SIG-M5 (cell line): Measurements from ENCODE around the gene SPON1.
"Not testable (repeated sequence)": the region's sequence is repeated elsewhere in the genome, so short reads cannot be mapped to it uniquely, and the experiment has no call there.

Experiments used
- DNase-seq: peaks from one replicate; lab custom pipeline; 2025; lab: John Stamatoyannopoulos, UW

SPON1 gene

GRCh38 chr11:14089690-14090462 is 127.4 kb downstream of the SPON1 start:
- DNase-seq, result no peak

- DNase-seq, result not testable (repeated sequence)
These were observed 128.1 kb downstream of the SPON1 start for GRCh38 chr11:14090631-14091030.

DNA sequence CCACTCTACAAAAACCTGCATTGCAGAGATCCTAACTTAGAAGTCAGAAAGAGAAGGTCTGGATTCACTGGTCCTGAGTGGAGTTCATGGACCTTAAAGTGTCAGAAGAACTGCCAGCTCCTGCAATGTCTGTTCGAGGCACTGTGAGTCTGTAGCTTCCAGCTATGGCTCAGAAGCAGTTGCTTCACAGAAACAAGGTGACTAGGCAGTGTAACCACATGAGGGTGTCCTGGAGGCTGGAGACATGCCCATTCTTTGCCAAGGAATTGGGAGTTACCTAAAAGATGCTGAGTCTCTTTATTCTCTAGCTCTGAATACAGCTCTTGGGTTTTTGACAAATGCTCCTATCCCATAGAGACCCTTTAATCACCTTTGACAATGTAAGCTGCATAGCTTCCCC is 130.5 kb downstream of the SPON1 start:
- no peak for DNase-seq

- no peak for DNase-seq
These were observed 132.0 kb downstream of the SPON1 start for GRCh38 chr11:14094481-14095037.

DNA sequence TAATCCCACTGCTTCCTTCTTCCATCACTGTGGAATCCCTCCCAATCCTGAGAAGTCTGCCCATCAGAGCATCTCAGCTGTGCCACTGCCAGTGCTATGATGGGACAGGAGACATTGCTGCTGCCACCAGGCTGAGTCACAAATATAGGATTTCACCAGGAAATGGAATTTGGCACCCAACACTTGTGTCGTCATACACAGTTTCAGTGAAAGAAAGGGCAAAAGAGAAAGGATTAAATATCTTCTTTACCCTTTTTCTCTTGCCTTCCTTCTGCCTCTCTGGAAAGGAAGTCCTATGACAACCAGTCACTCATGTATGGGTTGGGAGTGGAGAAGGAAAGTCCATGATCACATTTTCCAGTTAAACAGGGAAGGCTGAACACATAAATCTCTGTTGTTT is 133.4 kb downstream of the SPON1 start:
- DNase-seq, result no peak

GRCh38 chr11:14096606-14097005 is 134.1 kb downstream of the SPON1 start:
- DNase-seq, result no peak

DNA sequence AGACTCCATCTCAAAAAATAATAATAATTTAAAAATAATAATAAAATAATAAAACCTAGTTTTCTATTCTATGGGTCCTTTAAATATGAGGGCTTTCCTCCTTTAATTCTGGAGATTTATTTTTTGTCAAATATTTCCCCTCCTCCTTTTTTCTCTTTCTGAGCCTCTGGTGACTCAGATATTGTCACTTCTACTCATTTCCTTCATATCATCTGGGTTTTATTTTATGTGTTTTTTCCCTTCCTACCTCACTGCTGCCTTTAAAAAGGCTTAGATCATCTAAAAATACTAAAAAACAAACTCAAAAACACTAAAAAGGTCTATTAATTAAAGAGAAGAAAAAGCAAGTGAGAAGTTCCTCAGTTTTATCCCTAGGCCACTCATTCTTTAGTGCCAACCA is 138.9 kb downstream of the SPON1 start:
- DNase-seq, result no peak

GRCh38 chr11:14102766-14103165 is 140.2 kb downstream of the SPON1 start:
- DNase-seq, result no peak

GRCh38 chr11:14105446-14105845 is 142.9 kb downstream of the SPON1 start:
- no peak for DNase-seq

- no peak for DNase-seq
These were observed 144.0 kb downstream of the SPON1 start for GRCh38 chr11:14106303-14107049.

DNA sequence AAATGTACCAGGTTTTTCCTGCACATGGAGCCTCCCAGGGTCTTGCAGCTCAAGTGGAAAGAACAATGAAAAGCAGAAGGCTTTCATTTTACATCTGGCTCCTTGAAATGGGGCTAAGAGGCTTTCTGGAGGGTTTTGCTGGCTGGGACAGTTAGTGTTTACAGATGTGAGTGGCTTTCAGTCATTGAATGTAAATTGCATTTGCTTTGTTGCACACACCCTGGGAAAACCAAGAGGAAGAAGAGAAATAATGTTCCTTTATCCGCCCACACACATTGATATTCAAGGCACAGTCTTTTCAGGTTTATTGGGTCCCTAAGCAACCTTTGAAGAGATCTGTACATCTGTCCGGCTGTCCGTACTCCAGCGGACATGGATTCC is 144.5 kb downstream of the SPON1 start:
- no peak for DNase-seq

DNA sequence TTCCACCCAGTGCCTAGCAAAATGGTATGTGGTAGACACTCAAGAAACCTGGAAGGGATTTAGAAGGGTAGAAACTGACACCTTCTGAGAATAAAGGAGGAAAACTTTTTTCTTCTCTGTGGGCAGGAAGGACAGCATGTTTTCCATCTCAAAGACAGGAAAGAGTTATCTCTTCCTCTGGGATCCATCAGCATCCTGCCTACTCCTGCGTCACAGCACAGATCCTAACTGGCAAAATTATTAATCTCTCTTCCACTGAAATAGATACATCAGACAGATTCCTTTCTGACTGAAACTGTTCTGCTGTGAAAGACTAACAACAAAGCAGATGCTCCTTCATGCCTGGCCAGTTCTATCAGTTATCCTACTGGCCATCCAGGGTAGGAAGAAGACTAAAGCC is 147.2 kb downstream of the SPON1 start:
- DNase-seq, result no peak

DNA sequence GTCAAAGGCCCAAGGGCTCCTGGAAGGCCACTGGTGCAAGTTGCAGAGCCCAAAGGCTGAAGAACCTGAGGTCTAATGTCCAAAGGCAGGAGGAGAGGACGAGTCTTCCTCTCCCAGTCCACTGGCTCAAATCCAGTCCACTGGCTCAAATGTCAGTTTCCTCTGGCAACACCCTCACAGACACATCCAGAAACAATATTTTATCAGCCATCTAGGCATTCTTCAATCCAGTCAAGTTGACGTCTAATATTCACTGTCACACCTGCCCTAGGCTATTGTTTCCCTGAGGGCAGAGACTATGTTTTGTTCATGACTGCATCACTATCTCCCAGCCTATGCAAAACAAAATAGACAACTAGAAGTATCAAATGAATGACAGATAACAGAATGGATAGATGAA is 148.1 kb downstream of the SPON1 start:
- DNase-seq, result no peak

DNA sequence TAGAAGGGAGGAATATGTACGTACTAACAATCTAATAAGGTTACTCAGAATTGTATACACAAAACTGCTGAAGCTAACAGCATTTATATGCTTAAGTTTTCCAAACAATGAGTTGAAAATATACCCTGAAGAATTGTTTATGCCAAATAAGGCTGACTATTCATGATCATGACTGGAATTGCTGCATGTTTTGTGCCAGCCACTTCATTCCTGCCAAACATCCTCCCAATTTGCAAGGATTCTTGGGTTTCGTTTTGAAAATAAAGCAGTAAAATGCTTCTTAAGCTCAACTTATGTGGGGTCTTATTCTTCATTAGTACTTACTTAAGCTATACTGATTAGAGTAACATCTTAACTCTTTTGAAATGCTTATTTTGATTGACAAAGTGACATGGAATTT is 149.0 kb downstream of the SPON1 start:
- DNase-seq, result no peak

- no peak for DNase-seq
These were observed 150.2 kb downstream of the SPON1 start for GRCh38 chr11:14112721-14113120.

GRCh38 chr11:14114269-14114668 is 151.7 kb downstream of the SPON1 start:
- DNase-seq, result no peak

DNA sequence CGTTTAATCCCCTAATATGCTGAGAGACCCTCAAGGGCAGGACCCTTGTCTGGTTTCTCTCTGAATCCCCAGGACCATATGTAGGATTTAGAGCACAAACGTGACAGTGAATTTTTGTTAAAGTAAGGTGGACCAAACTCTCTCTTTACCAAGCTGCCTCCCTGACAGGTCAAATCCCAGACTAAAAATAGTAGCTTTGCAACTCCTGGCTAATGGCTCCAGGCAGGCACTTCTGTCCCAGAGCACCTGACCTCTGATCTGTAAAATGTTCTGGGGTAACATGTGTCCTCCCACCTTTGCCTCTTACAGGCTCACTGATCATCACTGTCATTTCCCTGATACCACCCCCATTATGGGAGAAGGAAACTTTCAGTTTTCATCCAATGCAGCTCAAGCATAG is 152.3 kb downstream of the SPON1 start:
- DNase-seq, result no peak

DNA sequence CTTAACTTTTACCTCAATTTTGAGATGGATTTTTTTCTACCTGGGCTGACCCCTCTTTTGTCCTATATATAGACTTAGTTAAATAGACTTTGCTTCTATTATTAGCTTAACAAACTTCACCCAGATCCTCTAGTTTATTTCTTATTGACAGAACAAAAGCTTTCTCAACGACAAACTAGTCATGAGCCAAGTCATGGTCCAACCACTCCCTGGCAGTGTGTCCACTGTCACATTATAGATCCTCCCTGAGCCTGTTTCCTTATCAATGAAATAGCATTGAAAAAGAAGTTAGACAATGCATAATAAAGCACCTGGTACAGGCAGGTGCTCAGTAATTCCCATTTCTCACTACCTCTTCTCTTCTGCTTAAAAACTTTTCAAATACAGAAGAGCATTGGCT is 155.1 kb downstream of the SPON1 start:
- no peak for DNase-seq

DNA sequence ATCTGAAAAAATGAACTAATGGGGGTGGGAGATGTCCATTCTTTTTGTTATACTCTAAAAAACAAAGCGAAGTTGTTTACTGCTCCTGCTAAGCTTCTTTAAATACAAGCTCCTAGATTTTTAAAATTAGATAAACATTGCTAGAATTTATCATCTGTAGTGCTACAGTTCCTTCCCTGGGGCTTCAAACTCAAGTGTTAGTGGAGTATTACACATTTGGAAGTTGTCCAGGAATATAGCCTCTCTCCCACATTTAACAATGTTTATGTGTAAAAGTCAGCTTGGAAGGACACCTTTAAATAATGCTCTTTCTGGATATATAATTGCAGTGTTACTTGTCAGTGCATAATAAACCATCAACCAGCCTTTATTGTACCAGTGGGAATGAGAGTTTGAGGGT is 155.5 kb downstream of the SPON1 start:
- no peak for DNase-seq

- DNase-seq, result no peak
These were observed 156.8 kb downstream of the SPON1 start for GRCh38 chr11:14119357-14119756.

DNA sequence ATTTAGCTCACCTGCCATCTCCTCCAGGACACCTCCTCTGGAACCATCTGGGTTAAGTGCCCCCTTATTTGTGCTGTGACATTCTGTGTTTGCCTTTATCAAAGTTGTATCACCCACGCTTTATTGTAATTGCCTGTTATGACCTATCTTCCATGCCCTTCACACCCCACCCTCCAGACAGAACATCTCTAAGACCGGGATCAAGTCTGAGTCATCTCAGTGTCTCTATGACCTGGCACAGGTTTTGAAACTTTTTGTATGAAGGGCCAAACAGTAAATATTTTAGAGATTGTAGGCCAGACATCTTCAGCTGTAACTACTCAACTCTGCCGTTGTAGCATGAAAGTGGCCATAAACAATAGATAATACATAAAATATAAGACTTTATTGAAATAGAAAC is 161.8 kb downstream of the SPON1 start:
- DNase-seq, result no peak

DNA sequence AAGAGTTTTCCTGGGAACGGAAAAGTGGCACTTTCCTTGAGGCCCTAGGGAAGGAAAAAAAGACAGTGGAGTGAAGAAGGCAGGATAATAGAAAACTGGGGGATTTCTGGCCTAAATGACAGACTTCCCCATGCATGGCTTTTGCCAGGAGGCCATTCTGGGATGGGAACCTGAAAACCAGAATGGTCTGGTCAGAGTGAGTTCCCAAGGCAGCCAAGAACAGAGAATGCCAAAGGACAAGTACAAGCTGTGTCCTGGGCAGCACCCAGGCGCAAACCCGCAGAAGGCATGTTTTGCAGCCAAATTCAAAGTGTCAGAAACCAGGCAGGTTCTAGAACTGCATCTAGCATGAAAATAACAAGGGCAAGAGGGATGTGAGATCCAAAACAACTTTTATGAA is 162.4 kb downstream of the SPON1 start:
- DNase-seq, result no peak

GRCh38 chr11:14125529-14125928 is 163.0 kb downstream of the SPON1 start:
- no peak for DNase-seq
